ENCODE results near the gene RNF208. TPM values are rescaled to one million over a fixed set of nuclear protein-coding genes. Genes with fewer than 3 reads are reported as not detected.

RNF208 gene
- total RNA-seq, 2 donors from 2014 or later, result 0.78 to 14.5 TPM

DNA sequence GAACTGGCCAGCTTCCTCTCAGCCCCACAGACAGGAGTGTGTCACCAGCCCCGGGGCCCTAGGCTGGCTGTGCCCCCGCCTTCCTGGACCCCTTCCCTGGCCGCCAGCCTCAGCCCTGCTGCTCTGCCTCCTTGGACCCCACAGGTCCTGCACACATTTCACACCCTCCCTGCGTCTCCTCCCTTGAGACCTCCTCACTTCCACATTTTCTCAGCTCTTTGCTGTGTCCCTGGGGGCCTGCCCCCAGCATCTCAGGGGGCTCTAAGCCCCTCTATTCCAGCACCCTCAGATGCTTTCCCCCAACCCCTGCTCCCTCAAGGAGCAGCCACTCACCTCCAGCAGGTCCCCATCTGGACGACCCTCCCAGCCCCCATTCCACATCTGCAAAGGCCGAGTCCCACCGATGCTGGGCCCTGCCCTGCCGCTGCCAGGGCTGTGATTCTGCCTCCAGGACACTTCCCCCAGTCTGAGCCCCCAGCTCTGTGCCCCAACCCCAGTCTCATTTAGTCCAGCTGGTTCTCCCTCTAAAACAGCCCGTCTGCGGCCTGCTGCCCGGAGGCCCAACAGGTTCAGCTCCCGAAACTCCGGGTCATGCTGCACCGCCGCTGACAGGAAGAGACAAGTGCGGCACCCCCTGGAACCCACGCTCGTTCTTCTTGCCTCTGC is 12.9 kb upstream of the RNF208 start:
- no peak for TF ChIP-seq POLR2A (IDR thresholded peaks at IDR 0.05)
- TF ChIP-seq, protein P1, sequence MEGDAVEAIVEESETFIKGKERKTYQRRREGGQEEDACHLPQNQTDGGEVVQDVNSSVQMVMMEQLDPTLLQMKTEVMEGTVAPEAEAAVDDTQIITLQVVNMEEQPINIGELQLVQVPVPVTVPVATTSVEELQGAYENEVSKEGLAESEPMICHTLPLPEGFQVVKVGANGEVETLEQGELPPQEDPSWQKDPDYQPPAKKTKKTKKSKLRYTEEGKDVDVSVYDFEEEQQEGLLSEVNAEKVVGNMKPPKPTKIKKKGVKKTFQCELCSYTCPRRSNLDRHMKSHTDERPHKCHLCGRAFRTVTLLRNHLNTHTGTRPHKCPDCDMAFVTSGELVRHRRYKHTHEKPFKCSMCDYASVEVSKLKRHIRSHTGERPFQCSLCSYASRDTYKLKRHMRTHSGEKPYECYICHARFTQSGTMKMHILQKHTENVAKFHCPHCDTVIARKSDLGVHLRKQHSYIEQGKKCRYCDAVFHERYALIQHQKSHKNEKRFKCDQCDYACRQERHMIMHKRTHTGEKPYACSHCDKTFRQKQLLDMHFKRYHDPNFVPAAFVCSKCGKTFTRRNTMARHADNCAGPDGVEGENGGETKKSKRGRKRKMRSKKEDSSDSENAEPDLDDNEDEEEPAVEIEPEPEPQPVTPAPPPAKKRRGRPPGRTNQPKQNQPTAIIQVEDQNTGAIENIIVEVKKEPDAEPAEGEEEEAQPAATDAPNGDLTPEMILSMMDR (IDR thresholded peaks at IDR 0.05), result no peak
- Histone ChIP-seq H3K27ac (no peak overlapping the region), H3K4me1 (peaks cover 37% of the 10 kb centered on the region), H3K9me3 (no peaks in the 10 kb centered on the region), H3K36me3 (replicated peaks in 1 of 2; ENCODE audit: insufficient read depth in 1 of 2, low read depth in 2 of 2) (no peaks in the 10 kb centered on the region), H3K27me3 (peaks cover 0 to 25% of the 10 kb centered on the region in 2 donors), H3K4me3 (no peak overlapping the region)
- intact Hi-C loops (cut with DNase I), result loop anchor here (5.0 kb wide), 2 partner anchors 43 to 118 kb away; no protein-coding TSS in a partner anchor
- ATAC-seq, result no peak
- 72 to 80% methylated on average over 17 of the region's 18 CpGs for WGBS, 2 donors
- DNase-seq, result no peak

DNA sequence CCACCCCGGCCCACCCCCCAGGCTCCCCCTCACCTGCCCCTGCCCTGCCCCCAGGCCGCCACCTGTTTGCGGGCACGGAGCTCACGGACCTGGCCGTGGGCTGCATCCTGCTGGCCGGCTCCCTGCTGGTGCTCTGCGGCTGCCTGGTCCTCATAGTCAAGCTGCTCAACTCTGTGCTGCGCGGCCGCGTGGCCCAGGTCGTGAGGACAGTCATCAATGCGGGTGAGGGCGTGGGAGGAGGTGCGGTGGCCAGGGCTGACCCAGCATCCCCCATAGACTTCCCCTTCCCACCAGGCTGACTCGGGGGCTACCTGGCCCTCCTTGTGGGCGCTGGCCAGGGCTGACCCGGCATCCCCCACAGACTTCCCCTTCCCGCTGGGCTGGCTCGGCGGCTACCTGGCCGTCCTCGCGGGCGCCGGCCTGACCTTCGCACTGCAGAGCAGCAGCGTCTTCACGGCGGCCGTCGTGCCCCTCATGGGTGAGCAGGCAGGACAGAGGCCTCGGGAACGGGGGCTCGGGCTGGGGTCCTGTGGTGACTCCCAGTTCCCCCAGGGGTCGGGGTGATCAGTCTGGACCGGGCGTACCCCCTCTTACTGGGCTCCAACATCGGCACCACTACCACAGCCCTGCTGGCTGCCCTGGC is 12.1 kb upstream of the RNF208 start:
- Histone ChIP-seq H3K27me3 (peaks cover 0 to 26% of the 10 kb centered on the region in 2 donors), H3K9me3 (no peaks in the 10 kb centered on the region), H3K4me3 (no peak overlapping the region), H3K4me1 (peaks cover 35% of the 10 kb centered on the region), H3K36me3 (replicated peaks in 1 of 2; ENCODE audit: insufficient read depth in 1 of 2, low read depth in 2 of 2) (no peaks in the 10 kb centered on the region), H3K27ac (no peak overlapping the region)
- DNase-seq (no peak), ATAC-seq (no peak)
- intact Hi-C loops (cut with DNase I), result loop anchor here (5.0 kb wide), 2 partner anchors 42 to 117 kb away; no protein-coding TSS in a partner anchor
- 36% methylated on average over 21 of the region's 40 CpGs; no CpG with 5 or more reads in 1 of the 2 donors for WGBS, 2 donors
- TF ChIP-seq POLR2A (IDR thresholded peaks at IDR 0.05), result no peak
- TF ChIP-seq, protein P1 (IDR thresholded peaks at IDR 0.05), result no peak

DNA sequence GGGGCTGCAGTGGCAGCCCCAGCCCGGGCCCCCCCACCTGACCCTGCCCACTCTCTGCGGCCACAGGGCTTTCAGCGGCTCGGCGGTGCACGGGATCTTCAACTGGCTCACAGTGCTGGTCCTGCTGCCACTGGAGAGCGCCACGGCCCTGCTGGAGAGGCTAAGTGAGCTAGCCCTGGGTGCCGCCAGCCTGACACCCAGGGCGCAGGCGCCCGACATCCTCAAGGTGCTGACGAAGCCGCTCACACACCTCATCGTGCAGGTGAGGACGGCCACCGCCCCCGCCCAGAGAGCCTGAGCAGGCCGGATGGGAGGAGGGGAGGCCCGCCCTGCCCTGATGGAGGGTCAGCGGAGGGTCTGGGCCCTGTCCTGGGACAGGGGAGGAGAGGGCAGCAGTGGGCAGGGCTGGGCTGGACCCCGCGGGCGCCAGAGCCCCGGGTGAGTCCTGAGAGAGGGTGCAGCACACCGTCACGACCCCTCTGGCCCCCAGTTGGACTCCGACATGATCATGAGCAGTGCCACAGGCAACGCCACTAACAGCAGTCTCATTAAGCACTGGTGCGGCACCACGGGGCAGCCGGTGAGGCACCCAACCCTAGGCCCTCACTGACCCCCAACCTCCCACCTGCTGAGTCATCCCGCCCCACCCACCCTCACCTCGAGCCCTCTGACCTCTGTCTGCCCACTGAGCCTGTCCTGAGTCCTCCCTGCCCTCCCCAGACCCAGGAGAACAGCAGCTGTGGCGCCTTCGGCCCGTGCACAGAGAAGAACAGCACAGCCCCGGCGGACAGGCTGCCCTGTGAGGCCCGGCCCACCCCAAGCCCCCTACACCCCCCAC is 11.3 kb upstream of the RNF208 start:
- Histone ChIP-seq H3K36me3 (replicated peaks in 1 of 2; ENCODE audit: insufficient read depth in 1 of 2, low read depth in 2 of 2) (no peaks in the 10 kb centered on the region), H3K4me3 (no peak overlapping the region), H3K4me1 (peaks cover 29% of the 10 kb centered on the region), H3K27me3 (peaks cover 0 to 26% of the 10 kb centered on the region in 2 donors), H3K9me3 (no peaks in the 10 kb centered on the region), H3K27ac (no peak overlapping the region)
- no peak for TF ChIP-seq POLR2A (IDR thresholded peaks at IDR 0.05)
- TF ChIP-seq, protein P1 (IDR thresholded peaks at IDR 0.05), result no peak
- WGBS, 2 donors, result 60 to 69% methylated on average over 15 to 40 of the region's 40 CpGs
- DNase-seq (no peak), ATAC-seq (no peak)
- intact Hi-C loops (cut with DNase I), result loop anchor here (5.0 kb wide), 2 partner anchors 41 to 116 kb away; no protein-coding TSS in a partner anchor

DNA sequence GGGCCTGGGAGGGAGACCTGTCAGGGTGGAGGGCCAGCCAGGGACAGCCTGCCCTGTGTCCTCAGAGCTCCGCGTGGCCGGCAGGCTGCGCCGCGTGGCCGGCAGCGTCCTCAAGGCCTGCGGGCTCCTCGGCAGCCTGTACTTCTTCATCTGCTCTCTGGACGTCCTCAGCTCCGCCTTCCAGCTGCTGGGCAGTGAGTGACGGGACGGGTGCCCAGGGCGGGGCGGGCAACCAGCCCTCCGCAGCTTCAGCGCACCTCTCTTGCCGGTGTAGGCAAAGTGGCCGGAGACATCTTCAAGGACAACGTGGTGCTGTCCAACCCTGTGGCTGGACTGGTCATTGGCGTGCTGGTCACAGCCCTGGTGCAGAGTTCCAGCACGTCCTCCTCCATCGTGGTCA is 10.5 kb upstream of the RNF208 start:
- WGBS, 2 donors, result 60 to 80% methylated on average over 2 to 24 of the region's 24 CpGs
- no peak for TF ChIP-seq POLR2A (IDR thresholded peaks at IDR 0.05)
- TF ChIP-seq, protein P1 (IDR thresholded peaks at IDR 0.05), result no peak
- Histone ChIP-seq H3K4me3 (no peak overlapping the region), H3K27ac (no peak overlapping the region), H3K9me3 (no peaks in the 10 kb centered on the region), H3K27me3 (peaks cover 0 to 26% of the 10 kb centered on the region in 2 donors), H3K4me1 (peaks cover 27% of the 10 kb centered on the region), H3K36me3 (replicated peaks in 1 of 2; ENCODE audit: insufficient read depth in 1 of 2, low read depth in 2 of 2) (no peaks in the 10 kb centered on the region)
- no peak for ATAC-seq
- DNase-seq, result no peak
- intact Hi-C loops (cut with DNase I), result loop anchor here (5.0 kb wide), 2 partner anchors 40 to 115 kb away; no protein-coding TSS in a partner anchor

Data from body of pancreas (tissue), 4 donors.